NB4 (cell line): ENCODE measurements around the gene CHST13.

Experiments used
- DNase-seq: peaks from one replicate; pipeline ENCODE4 v3.0.0; 2010; ENCODE audit warnings: low read depth
- H3K4me3 ChIP-seq: one replicate; pipeline ENCODE4 v1.5.1; 2011; ENCODE audit warnings: mild to moderate bottlenecking, low read depth, low read length, moderate library complexity
- MYC ChIP-seq: IDR thresholded peaks from 2 replicates; pipeline ENCODE4 v1.6.1; 2011; ENCODE audit warnings: low read depth, low read length
- POLR2A ChIP-seq: IDR thresholded peaks from 2 replicates; pipeline ENCODE4 v1.6.1; 2011; ENCODE audit warnings: mild to moderate bottlenecking; ENCODE audit not compliant: insufficient read length; ENCODE audit errors: extremely low read depth
- TF ChIP-seq, protein P1 (sequence below): IDR thresholded peaks from one replicate; pipeline ENCODE4 v1.5.1; 2012; ENCODE audit warnings: low read depth, low read length
- TF ChIP-seq, protein P2 (sequence below): IDR thresholded peaks from 2 replicates; pipeline ENCODE4 v1.6.1; 2011; ENCODE audit warnings: low read depth, low read length

CHST13 gene

DNA sequence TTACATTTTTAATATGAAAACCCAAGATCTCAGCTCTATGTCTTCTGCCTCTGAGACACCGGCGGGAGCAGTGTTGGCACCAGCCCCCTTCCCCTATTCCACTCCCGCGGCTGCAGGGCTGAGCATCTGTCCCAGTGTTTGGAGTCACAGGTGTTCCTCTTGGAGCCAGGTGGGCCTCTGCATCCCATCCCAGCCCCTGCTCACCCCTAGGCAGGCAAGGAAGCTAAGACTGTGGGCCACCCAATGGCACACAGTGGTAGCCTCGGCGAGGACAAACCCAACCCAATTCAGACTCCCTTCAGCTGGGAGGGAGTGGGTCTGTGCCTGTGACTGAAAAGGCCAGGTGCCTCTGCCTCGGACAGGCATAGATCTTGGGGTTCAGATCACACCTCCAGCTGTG is 3.1 kb downstream of the CHST13 start:
- DNase-seq: no peak
- TF ChIP-seq POLR2A (no peak), MYC (no peak)
- TF ChIP-seq, protein P1, sequence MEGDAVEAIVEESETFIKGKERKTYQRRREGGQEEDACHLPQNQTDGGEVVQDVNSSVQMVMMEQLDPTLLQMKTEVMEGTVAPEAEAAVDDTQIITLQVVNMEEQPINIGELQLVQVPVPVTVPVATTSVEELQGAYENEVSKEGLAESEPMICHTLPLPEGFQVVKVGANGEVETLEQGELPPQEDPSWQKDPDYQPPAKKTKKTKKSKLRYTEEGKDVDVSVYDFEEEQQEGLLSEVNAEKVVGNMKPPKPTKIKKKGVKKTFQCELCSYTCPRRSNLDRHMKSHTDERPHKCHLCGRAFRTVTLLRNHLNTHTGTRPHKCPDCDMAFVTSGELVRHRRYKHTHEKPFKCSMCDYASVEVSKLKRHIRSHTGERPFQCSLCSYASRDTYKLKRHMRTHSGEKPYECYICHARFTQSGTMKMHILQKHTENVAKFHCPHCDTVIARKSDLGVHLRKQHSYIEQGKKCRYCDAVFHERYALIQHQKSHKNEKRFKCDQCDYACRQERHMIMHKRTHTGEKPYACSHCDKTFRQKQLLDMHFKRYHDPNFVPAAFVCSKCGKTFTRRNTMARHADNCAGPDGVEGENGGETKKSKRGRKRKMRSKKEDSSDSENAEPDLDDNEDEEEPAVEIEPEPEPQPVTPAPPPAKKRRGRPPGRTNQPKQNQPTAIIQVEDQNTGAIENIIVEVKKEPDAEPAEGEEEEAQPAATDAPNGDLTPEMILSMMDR: no peak
- TF ChIP-seq, protein P2, sequence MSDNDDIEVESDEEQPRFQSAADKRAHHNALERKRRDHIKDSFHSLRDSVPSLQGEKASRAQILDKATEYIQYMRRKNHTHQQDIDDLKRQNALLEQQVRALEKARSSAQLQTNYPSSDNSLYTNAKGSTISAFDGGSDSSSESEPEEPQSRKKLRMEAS: no peak
- no peak overlapping the region for H3K4me3 ChIP-seq

DNA sequence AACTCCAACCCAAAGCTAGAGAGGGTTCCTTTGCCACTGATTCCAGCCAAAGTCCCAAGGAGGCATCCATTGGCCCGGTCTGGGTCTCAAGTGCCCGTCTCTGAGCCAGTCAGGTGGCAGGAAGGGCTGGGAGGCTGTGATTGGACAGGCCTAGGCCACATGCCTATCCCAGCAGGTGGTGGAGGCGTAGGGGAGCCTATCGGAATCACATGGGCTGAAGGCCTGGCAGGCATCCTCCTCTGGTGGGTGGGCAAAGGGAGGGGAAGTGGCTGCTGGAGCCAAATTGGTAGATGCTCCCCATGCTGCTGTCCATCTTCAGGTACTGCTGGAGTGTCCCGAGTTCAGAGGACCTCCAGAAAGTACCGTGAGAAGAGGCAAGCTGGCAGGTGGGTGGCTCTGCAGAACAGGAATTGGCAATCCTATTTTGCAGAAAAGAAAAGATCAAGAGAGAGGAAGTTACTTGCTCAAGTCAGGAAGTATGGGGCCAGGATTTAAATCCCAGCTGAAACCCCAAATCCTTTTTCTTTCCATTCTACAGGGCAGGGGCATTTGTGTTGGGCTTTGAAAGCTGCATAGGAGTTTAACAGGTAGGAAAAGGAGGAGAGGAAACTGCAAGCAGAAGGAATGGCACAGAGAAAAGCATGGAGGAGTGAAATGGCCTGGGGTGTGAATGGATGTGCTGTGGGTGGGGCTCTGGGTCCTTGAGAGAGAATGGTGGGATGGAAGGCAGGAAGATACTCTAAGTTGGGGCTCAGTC is 3.7 kb downstream of the CHST13 start:
- H3K4me3 ChIP-seq: no peak overlapping the region
- DNase-seq: peak; percentile 39
- no peak for TF ChIP-seq POLR2A
- TF ChIP-seq MYC: peak; percentile 20; the same call in 1 of the 2 replicates
- TF ChIP-seq, protein P1: no peak
- TF ChIP-seq, protein P2: peak; percentile 87

DNA sequence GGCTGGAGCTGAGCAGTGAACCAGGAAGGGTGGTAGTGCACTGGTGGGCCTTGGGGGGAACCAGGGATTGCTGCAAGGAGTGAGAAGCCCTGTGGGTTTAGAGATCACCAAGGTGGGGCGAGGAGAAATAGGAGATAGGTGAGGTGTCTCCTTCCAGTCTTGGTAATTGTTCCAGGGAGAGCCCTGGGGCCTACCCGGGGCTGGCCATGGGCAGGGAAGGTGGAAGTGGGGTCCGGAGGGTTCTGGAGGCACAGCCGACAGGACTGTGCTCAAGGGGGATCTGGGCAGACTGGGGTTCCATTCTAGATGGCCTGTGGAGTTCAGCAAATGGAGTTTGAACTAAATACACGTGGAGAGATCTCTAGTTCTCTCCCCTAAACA is 4.5 kb downstream of the CHST13 start:
- TF ChIP-seq POLR2A: no peak
- TF ChIP-seq MYC: no peak
- DNase-seq: no peak
- H3K4me3 ChIP-seq: no peak overlapping the region

DNA sequence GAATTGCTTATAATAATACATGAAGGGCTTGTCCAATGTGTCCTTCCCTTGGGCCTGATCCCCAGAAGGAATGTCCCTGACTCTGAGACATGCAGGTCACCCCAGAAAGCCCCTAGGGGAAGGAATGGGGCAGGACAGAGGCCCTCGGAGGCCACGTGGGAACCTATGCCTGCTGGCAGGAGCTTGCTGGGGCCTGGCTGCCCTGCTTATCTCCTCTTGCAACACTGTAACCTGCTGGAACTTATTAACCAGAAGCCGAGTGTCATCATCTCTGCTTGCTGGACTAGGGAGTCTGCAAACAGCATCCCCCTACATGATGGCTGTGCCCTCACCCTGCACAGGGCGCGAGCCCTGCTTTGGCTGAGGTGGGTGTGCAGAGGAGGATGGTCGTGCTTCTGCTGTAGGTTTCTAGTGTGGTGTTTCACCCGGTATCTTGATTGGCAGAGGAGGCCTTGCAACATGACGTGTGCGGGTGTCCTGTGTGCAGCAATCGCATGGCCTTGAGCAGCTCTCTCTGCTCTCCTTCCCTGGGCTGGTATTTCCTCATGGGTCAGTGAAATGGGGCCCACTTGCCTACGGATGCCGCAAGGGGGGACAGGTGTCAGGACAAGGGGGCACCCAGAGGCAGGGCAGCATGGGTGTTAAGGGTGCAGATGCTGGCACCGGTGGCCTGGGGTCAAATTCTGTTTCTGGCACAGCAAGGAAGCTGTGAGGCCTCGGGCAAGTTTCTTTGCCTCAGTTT is 5.0 kb downstream of the CHST13 start:
- DNase-seq: peak; percentile 93
- TF ChIP-seq, protein P2: peak; percentile 73
- TF ChIP-seq, protein P1: peak; percentile 7
- TF ChIP-seq POLR2A (no peak), MYC (peak; percentile 73)
- H3K4me3 ChIP-seq: peak overlapping the region; percentile 11

DNA sequence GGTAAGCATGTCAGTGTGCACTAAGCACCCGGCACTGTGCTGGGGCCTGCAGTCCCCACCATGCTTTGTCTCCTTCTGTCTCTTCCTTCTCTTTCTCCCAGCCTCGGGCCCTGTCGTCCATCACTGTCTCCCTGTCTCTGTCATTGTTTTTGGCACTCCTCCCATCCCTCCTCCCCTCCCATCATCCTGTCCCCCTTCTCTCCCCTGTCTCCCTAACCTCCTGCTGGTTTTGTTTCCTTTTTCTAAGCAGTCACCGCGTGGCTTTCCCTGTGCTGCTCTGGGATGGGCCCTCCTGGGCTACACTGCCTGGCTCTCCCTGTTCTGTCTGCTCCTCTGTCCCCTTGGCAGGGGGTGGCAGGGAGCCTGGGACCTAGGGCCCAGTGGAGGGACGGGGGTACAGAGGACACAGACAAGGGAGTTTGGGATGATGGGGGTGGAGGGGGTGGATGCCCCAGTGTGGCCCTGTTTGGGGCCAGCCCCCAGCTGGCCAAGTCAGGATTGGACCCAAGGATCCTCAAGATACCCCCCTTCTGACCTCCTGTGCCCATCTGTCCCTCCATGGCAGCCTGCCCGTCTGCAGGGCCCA is 5.7 kb downstream of the CHST13 start:
- peak; percentile 73 for DNase-seq
- TF ChIP-seq, protein P2: no peak
- TF ChIP-seq, protein P1: no peak
- TF ChIP-seq MYC (no peak), POLR2A (no peak)
- peak overlapping the region; percentile 11 for H3K4me3 ChIP-seq
